Left cardiac atrium (tissue), 4 donors: ENCODE measurements around the gene PPT2. TPM values are rescaled to one million over a fixed set of nuclear protein-coding genes. Genes with fewer than 3 reads are reported as not detected.
"Not testable (repeated sequence)": the region's sequence is repeated elsewhere in the genome, so short reads cannot be mapped to it uniquely, and the experiment has no call there.

Experiments
- ATAC-seq, 2 donors: fragments of 200-7000 bp; cut with Tn5 transposase; one replicate each; pipeline ENCODE4 v1.9.1; 2020; ENCODE audit warnings: mild to moderate bottlenecking in 2 of 2, moderate library complexity in 2 of 2
- DNase-seq: peaks from one replicate; pipeline ENCODE4 v3.0.0-alpha.2; 2020
- intact Hi-C, 2 donors: fragments of 100-400 bp; cut with DNase I; formaldehyde crosslinking; loops; one replicate each; pipeline versions ENCODE4 v1.14.1 to v1.15.1; 2022 to 2023
- total RNA-seq, 2 donors: library from RNA; stranded (reverse); fragmentation: NEBNext Ultra II Directional; extraction: Animal tissue kit (Norgen Biotek cat#: 25700); gene quantifications; one replicate each; pipeline ENCODE4 v1.2.1, GENCODE V29; 2021
- donor health status: DM: no; HTN: yes; CAD: no.
- donor health status: DM: no; HTN: yes; CAD: no; lungs with severe emphysema.
- donor health status: DM: yes; HTN: yes; CAD: no.
- donor health status: Dilated cardiomyopathy.

PPT2 gene
- total RNA-seq, 2 donors from 2014 or later, result 20.2 to 29.6 TPM

- DNase-seq (no peak), ATAC-seq (no peak)
- intact Hi-C loops, result no loop called here
These were observed 30.2 kb downstream of the PPT2 start, which contains the start of gene AGER for GRCh38 chr6:32184084-32184640. Gene AGER (minus strand): TSS chr6:32184253. CDS start chr6:32184222, 31 bp downstream.

GRCh38 chr6:32185681-32186131, 31.8 kb downstream of the PPT2 start:
- ATAC-seq (peak; percentile 59 to 68), DNase-seq (peak; percentile 90)
- intact Hi-C loops, result not testable (repeated sequence)

DNA sequence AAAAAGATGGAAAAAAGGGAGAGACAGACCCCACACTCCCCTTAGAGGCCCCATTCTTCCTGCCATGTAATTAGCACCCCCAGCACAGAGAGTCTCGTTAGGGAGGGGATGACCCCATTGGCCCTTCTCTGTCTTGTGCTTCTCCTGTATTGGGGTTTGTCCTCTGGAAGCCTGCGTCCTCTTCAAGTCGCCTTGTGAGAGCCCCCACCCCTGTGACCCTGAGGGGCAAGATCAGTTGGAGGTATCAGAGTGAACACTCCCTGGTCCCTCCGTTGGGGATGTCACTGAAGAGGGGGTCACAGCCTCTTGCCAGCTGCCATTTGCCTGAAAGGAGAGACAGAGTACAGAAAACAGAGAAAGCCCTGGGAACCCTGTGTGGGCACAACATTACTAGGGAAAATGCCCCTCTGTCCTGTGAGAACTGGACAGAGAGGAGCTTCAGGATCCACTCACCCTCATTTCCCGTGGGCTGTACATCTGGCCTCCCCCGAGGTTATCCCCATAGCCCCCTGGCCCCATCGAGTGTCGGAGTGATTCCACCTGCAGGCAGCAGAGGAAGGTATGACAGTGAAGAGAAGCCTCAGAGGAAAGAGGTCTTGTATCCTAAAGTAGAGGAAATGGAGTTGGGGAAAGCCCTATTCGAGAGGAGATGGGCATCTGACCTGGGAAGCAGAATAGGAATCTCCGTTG, 32.4 kb downstream of the PPT2 start:
- DNase-seq, intact Hi-C loops, ATAC-seq: not testable (repeated sequence)

GRCh38 chr6:32187009-32187709, 33.2 kb downstream of the PPT2 start:
- no peak for ATAC-seq
- DNase-seq, result no peak
- intact Hi-C loops, result no loop called here

GRCh38 chr6:32187725-32188380, 33.9 kb downstream of the PPT2 start:
- DNase-seq, intact Hi-C loops, ATAC-seq: not testable (repeated sequence)

- no peak for ATAC-seq
- intact Hi-C loops, result no loop called here
- no peak for DNase-seq
These were observed 34.6 kb downstream of the PPT2 start for GRCh38 chr6:32188381-32189068.

DNA sequence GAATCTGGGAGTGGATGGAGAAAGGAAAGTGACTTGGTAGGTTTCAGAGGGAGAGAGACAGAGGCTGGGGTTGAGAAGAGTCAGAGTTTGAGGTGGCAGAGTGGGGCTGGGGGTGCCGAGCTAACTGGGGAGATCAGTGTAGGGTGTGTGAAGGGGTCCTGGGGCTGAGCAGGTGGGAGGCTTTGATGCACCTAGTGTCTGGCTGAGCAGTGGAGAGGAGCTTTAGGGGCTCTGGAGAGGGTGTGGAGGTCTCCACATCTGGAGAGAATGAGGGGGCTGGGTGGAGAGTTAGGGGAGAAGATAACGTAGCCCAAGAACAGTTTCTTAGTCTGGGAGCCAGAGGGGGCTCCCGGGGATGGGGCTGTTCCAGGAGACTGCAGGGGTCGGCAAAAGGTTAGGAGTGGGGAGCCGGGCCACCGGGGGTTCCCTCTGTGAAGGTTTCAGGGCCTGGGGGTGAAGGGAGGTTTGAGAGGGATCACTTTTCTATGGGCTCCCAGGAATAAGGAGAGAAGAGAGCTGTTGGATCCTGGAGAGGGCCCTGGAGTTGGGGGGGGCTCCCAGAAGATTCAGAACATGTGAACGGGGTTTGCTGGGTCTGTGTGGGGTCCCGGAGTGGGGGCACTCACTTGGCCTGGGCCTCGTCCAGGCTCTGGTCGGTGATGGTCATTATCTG, 35.3 kb downstream of the PPT2 start:
- intact Hi-C loops, result no loop called here
- no peak for DNase-seq
- peak; percentile 0 to 1 for ATAC-seq

GRCh38 chr6:32189742-32190053, 35.8 kb downstream of the PPT2 start:
- intact Hi-C loops, result no loop called here
- no peak for DNase-seq

GRCh38 chr6:32190054-32190851, 36.3 kb downstream of the PPT2 start, which contains the start of gene PBX2:
Gene PBX2 (minus strand): TSS chr6:32190202. CDS start chr6:32189915, 287 bp downstream.
- ATAC-seq (peak; percentile 79 to 82), DNase-seq (peak; percentile 94)
- intact Hi-C loops, result no loop called here

More at GRCh38 chr6:32189742-32190053, 35.8 kb downstream of the PPT2 start:
- ATAC-seq, result peak; percentile 6 to 9

DNA sequence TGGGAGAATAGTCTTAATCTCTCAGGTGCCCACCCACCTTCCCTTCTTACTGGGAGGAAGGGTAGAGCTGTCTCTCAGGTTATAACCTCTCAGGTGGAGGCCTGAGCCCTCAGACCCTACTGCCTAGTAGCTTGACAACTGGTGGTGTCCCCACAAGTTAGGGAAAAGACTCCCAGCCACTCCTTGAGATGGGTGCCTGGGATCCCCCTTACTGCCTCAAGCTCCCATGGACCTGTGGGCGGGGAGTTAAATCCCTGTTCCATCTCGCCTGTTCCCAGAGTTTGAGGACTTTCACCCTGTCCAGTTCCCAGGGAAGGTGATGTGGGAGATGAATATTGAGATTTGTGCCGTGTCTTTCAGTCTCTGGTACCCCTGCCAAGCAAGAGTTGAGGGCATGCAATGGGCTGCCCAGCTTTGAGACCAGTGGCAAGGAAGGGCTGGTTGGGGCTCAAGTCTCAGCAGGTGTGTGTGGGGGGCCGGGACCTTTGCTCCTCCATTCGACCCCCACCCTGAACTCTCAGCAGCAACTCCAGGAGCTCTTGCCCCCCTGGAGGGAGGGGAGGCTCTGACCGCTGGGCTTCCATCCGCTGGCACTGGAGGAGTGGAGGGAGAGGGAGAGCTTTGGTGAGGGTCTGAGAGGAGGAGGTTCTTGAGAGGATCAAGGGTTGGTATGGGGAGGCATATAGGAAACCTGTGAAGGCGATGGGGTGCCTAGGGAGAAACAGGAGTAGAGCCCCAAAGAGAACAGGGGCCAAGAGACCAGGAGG, 37.2 kb downstream of the PPT2 start:
- DNase-seq, result no peak
- intact Hi-C loops, result no loop called here
- no peak for ATAC-seq

DNA sequence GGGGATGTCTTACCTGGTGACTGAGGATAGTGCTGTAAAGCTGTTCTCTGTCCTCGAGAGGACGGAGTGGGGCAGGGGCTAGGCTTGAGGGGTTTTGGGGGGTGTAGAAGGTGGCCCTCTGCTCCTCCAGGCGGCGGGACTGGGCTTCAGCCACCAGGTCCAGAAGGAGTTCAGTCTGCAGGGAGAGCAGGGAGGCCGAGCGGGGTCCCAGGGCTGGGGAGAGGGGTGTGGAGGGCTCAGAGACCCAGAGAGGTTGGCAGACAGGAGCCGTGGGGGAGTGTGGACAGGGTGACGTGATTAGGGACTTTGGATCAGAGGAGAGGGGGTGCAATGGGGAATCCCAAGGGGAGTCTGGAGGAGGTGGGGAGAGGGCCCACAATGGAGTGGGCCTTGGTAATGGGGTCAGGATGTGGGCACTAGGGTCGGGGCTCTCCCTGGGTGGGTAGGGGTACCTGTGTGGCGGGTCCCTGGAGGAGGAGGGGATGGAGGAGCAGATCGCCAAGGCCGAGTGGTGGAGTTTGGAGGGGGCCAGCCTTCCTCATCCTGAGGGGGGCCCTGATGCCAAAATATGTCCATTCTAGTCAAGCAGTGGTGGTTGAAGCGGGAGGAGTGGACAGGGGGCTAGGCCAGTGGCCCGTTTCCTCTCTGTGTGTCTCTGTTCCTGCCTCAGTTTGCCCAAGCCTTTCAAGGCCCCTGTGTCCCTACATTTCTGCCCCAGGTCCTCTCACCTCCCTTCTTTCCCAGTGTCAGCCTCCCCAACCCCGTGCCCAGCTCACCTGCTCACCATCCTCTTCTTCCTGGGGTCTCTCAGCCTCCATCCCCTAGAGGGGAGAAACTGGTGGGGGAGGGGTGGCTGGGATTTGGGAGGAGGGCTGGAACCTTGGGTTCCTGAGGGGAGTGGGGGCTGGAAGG, 38.0 kb downstream of the PPT2 start:
- ATAC-seq (no peak), DNase-seq (no peak)
- intact Hi-C loops, result no loop called here

- DNase-seq (peak; percentile 72), ATAC-seq (no peak)
- intact Hi-C loops, result no loop called here
These were observed 38.7 kb downstream of the PPT2 start, which contains the start of gene GPSM3 for GRCh38 chr6:32192608-32193039. Gene GPSM3 (minus strand): TSS chr6:32192643. CDS start chr6:32192513, 130 bp downstream.

DNA sequence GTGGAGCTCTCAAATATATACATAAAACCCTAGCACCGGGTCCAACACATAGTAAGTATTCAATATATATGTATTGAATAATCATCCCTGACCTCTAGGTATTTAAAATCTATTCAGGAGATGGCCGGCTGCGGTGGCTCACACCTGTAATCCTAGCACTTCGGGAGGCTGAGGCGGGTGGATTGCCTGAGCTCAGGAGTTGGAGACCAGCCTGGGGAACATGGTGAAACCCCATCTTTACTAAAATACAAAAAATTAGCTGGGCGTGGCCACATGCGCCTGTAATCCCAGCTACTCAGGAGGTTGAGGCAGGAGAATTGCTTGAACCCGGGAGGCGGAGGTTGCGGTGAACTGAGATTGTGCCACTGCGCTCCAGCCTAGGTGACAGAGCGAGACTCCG, 39.2 kb downstream of the PPT2 start:
- DNase-seq, intact Hi-C loops: not testable (repeated sequence)

DNA sequence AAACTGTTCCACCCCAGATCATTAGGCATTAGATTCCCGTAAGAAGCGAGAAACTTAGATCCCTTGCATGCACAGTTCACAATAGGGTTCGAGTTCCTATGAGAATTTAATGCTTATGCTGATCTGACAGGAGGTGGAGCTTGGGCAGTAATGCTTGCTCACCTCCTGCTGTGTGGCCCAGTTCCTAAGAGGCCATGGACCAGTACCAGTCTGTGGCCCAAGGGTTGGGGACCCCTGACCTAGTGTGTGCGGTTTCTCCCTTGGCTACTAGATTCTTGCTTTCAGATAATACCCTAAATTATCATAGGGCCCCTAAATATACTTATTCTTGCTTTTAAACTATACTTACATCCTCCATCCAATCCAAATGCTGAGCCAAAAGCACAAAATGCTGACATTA, 40.4 kb downstream of the PPT2 start:
- intact Hi-C loops, result no loop called here
- ATAC-seq, result no peak
- DNase-seq, result no peak

More for the DNA sequence above, 39.2 kb downstream of the PPT2 start:
- not testable (repeated sequence) for ATAC-seq

- no peak for DNase-seq
These were observed 41.1 kb downstream of the PPT2 start for GRCh38 chr6:32194825-32195651.

More at GRCh38 chr6:32194825-32195651, 41.1 kb downstream of the PPT2 start:
- no peak for ATAC-seq
- intact Hi-C loops, result no loop called here
